ENCODE data around the gene AJAP1.

The AJAP1 gene

DNA sequence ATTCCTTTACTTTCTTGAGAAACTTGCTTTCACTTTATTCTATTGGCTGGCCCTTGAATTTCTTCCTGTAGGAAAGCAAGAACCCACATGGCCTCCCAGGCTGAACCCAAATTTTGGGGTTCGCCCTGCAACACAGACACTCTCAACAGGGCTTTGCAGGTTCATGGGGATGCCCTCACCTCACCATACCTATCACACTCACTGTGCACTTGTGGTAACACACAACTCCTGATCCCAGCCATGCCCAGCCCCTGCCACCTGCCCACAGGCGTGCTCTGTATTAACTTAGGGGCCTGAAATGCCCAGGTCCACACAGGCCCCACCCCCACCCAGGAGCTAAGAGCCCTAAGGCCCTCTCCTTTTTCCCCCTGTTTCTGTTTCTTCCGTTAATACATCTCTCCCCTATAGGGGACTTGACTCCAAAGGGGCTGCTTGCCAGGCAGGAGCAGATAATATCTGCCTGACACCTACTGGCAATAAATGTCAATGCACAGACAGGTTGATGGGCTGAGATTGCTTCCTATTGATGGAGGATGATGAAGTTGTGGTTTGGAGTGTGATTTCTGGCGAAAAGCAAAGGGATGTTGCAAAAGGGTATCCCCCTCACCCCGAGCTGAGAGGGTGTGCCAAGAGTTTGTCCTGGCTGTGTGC, 171.5 kb downstream of the AJAP1 start:
- ATAC-seq, result no peak
- TF ChIP-seq, protein P1, sequence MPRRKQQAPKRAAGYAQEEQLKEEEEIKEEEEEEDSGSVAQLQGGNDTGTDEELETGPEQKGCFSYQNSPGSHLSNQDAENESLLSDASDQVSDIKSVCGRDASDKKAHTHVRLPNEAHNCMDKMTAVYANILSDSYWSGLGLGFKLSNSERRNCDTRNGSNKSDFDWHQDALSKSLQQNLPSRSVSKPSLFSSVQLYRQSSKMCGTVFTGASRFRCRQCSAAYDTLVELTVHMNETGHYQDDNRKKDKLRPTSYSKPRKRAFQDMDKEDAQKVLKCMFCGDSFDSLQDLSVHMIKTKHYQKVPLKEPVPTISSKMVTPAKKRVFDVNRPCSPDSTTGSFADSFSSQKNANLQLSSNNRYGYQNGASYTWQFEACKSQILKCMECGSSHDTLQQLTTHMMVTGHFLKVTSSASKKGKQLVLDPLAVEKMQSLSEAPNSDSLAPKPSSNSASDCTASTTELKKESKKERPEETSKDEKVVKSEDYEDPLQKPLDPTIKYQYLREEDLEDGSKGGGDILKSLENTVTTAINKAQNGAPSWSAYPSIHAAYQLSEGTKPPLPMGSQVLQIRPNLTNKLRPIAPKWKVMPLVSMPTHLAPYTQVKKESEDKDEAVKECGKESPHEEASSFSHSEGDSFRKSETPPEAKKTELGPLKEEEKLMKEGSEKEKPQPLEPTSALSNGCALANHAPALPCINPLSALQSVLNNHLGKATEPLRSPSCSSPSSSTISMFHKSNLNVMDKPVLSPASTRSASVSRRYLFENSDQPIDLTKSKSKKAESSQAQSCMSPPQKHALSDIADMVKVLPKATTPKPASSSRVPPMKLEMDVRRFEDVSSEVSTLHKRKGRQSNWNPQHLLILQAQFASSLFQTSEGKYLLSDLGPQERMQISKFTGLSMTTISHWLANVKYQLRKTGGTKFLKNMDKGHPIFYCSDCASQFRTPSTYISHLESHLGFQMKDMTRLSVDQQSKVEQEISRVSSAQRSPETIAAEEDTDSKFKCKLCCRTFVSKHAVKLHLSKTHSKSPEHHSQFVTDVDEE (CRISPR knock-in tag; IDR thresholded peaks at IDR 0.05), result no peak
- TF ChIP-seq TCF4 (CRISPR knock-in tag; IDR thresholded peaks at IDR 0.05; ENCODE audit: borderline replicate concordance), result no peak
- TF ChIP-seq ESRRG (CRISPR knock-in tag; IDR thresholded peaks at IDR 0.05), result no peak
- no peak for TF ChIP-seq ZC3H10 (CRISPR knock-in tag; IDR thresholded peaks at IDR 0.05)
- TF ChIP-seq RARB (CRISPR knock-in tag; IDR thresholded peaks at IDR 0.05), result no peak
- no peak for TF ChIP-seq PPARA (CRISPR knock-in tag; IDR thresholded peaks at IDR 0.05; ENCODE audit: borderline replicate concordance)
- no peak for TF ChIP-seq OSR1 (CRISPR knock-in tag; IDR thresholded peaks at IDR 0.05)
- TF ChIP-seq BACH2 (CRISPR knock-in tag; IDR thresholded peaks at IDR 0.05; ENCODE audit: borderline replicate concordance), result no peak
- TF ChIP-seq ZNF70 (CRISPR knock-in tag; IDR thresholded peaks at IDR 0.05), result no peak
- TF ChIP-seq, protein P2, sequence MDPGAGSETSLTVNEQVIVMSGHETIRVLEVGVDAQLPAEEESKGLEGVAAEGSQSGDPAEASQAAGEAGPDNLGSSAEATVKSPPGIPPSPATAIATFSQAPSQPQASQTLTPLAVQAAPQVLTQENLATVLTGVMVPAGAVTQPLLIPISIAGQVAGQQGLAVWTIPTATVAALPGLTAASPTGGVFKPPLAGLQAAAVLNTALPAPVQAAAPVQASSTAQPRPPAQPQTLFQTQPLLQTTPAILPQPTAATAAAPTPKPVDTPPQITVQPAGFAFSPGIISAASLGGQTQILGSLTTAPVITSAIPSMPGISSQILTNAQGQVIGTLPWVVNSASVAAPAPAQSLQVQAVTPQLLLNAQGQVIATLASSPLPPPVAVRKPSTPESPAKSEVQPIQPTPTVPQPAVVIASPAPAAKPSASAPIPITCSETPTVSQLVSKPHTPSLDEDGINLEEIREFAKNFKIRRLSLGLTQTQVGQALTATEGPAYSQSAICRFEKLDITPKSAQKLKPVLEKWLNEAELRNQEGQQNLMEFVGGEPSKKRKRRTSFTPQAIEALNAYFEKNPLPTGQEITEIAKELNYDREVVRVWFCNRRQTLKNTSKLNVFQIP (CRISPR knock-in tag; IDR thresholded peaks at IDR 0.05; ENCODE audit: borderline replicate concordance, low read depth), result no peak
- TF ChIP-seq SNAI2 (CRISPR knock-in tag; IDR thresholded peaks at IDR 0.05), result no peak
- no peak for TF ChIP-seq GLIS3 (CRISPR knock-in tag; IDR thresholded peaks at IDR 0.05)
- no peak for TF ChIP-seq TOX (CRISPR knock-in tag; IDR thresholded peaks at IDR 0.05; ENCODE audit: borderline replicate concordance)
- no peak for TF ChIP-seq ZNF565 (CRISPR knock-in tag; conservative IDR thresholded peaks at IDR 0.05; ENCODE audit: low read depth)
- no peak for TF ChIP-seq ZNF8 (CRISPR knock-in tag; IDR thresholded peaks at IDR 0.05)
- TF ChIP-seq ZFP3 (CRISPR knock-in tag; IDR thresholded peaks at IDR 0.05), result no peak
- no peak for TF ChIP-seq ISL1 (CRISPR knock-in tag; IDR thresholded peaks at IDR 0.05)
- no peak for TF ChIP-seq ZFP30 (CRISPR knock-in tag; IDR thresholded peaks at IDR 0.05)
- TF ChIP-seq, protein P3, sequence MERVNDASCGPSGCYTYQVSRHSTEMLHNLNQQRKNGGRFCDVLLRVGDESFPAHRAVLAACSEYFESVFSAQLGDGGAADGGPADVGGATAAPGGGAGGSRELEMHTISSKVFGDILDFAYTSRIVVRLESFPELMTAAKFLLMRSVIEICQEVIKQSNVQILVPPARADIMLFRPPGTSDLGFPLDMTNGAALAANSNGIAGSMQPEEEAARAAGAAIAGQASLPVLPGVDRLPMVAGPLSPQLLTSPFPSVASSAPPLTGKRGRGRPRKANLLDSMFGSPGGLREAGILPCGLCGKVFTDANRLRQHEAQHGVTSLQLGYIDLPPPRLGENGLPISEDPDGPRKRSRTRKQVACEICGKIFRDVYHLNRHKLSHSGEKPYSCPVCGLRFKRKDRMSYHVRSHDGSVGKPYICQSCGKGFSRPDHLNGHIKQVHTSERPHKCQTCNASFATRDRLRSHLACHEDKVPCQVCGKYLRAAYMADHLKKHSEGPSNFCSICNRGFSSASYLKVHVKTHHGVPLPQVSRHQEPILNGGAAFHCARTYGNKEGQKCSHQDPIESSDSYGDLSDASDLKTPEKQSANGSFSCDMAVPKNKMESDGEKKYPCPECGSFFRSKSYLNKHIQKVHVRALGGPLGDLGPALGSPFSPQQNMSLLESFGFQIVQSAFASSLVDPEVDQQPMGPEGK (CRISPR knock-in tag; IDR thresholded peaks at IDR 0.05; ENCODE audit: borderline replicate concordance), result no peak
- TF ChIP-seq, protein P4, sequence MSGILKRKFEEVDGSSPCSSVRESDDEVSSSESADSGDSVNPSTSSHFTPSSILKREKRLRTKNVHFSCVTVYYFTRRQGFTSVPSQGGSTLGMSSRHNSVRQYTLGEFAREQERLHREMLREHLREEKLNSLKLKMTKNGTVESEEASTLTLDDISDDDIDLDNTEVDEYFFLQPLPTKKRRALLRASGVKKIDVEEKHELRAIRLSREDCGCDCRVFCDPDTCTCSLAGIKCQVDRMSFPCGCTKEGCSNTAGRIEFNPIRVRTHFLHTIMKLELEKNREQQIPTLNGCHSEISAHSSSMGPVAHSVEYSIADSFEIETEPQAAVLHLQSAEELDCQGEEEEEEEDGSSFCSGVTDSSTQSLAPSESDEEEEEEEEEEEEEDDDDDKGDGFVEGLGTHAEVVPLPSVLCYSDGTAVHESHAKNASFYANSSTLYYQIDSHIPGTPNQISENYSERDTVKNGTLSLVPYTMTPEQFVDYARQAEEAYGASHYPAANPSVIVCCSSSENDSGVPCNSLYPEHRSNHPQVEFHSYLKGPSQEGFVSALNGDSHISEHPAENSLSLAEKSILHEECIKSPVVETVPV (CRISPR knock-in tag; IDR thresholded peaks at IDR 0.05), result no peak

DNA sequence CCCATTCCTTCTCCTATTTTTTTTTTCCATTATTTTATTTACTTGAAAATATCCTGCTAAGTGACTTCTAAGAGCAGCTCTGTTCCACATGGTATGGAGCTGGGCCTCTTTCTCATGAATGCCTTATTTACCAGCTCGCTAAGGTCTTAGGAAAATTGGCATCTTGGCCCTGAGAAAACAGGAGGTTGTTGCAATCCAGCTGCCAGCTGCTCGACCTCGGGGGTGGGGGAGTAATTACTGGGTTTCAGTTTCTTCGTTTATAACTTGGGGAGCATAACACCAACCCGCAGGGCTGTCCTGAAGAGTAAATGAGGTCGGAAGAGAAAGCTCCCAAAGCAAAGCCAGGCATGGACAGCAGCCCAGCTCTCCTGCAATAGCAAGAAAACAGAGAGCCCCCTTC, 176.3 kb downstream of the AJAP1 start:
- no peak for ATAC-seq
- TF ChIP-seq, protein P1 (CRISPR knock-in tag; IDR thresholded peaks at IDR 0.05), result no peak
- TF ChIP-seq RARB (CRISPR knock-in tag; IDR thresholded peaks at IDR 0.05) (no peak), SNAI2 (CRISPR knock-in tag; IDR thresholded peaks at IDR 0.05) (no peak)
